ENCODE measurements around the gene THOC6.

THOC6 gene

DNA sequence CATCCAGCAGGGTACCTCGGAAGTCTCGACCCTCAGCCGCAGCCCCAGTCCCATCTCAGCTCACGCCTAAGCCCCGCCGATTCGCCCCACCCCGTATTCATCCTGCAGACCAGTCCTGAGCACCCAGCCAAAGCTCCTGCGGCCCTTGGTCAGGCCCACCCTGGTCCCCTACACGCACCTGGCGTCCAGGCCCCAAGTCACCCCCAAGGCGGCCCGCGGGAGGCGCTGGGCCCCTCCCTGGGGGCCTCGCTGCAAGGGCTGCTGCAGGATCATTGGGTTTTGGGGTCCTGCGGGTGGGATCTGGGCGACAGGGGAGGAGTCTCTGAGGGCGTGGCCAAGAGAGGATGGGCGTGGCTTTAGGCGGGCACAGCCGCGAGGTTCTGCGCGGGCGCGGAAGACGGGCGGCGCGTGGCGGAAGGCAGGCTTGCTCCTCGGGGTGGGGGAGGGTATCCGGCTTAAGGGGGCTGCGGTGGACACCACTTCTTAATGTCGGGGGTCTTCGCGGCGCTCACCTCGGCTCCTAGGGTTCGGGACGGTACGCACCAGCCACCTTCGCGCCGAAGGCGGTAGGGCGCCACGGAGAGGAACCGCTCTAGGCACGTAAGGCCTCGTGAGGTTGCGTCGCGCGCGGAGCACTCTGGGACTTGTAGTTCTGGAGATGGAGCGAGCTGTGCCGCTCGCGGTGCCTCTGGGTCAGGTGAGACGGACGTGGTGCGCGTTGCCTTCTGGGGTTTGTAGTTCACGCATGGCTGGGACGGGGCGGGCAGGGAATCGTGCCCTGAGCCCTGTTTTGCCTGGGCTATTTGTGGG, at the start of gene THOC6, which contains the start of gene HCFC1R1:
THOC6 (plus strand) TSS at position 367 of the 810 bp plus-strand sequence; CDS start at position 659, 292 bp downstream.
HCFC1R1 (minus strand) TSS at position 274 of the 810 bp plus-strand sequence; CDS start at position 273, 1 bp downstream.
- CTCF ChIA-PET = no interaction called here

DNA sequence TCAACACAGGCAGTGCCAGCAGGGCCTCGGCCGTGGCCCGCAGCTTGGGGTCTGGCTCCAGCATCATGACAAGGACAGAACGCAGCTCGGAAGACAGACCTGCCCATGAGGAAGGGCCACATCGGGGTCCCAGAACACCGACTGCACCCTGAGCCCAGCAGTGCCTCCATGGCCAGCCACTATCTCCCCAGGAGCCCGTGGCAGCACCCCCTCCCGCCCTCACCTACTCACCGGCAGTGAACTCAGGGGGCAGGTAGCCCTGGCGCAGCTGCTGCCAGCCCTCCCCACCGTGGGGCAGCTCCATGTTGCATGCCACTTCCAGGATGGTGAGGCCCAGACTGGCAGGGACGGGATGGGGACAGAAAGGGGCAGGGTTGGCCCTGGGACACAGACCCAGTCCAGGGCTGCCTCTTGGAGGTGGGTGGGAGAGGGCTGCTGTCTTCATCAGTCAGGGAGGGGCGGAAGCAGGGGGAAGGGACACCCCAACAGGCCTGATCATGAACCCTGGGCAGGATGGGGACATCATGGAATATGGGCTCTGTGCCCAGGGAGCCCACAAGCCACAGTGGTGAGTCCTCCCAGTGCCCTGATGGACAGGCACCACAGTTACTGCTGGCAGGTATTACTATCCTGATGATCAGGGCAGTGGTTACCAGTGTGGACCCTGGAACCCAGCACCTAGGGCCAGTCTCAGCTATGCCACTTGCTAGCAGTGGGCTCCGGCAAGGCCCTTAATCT, 49.3 kb upstream of the THOC6 start:
- DNase-seq (ENCODE audit: low spot score) = no peak
- ChIA-PET POLR2A (ENCODE audit: low non-redundant PET) (no interaction called here), CTCF (no interaction called here)
- TF ChIP-seq, protein P1, sequence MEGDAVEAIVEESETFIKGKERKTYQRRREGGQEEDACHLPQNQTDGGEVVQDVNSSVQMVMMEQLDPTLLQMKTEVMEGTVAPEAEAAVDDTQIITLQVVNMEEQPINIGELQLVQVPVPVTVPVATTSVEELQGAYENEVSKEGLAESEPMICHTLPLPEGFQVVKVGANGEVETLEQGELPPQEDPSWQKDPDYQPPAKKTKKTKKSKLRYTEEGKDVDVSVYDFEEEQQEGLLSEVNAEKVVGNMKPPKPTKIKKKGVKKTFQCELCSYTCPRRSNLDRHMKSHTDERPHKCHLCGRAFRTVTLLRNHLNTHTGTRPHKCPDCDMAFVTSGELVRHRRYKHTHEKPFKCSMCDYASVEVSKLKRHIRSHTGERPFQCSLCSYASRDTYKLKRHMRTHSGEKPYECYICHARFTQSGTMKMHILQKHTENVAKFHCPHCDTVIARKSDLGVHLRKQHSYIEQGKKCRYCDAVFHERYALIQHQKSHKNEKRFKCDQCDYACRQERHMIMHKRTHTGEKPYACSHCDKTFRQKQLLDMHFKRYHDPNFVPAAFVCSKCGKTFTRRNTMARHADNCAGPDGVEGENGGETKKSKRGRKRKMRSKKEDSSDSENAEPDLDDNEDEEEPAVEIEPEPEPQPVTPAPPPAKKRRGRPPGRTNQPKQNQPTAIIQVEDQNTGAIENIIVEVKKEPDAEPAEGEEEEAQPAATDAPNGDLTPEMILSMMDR (conservative IDR thresholded peaks at IDR 0.05; ENCODE audit: low read depth) = no peak
- peak overlapping the region; percentile 84 for H3K27ac ChIP-seq

More for the DNA sequence above, at the start of gene THOC6, which contains the start of gene HCFC1R1:
- TF ChIP-seq, protein P1 (conservative IDR thresholded peaks at IDR 0.05; ENCODE audit: low read depth) = no peak
- DNase-seq (ENCODE audit: low spot score) = peak; percentile 75
- H3K27ac ChIP-seq = peak within 1 kb of the TSS; percentile 99
- POLR2A ChIA-PET (ENCODE audit: low non-redundant PET) = interaction anchor here (0.9 to 5.0 kb wide), 3 partner anchors 13 to 19 kb away, joined by 5 to 49 read pairs (median 48); no protein-coding TSS in a partner anchor

DNA sequence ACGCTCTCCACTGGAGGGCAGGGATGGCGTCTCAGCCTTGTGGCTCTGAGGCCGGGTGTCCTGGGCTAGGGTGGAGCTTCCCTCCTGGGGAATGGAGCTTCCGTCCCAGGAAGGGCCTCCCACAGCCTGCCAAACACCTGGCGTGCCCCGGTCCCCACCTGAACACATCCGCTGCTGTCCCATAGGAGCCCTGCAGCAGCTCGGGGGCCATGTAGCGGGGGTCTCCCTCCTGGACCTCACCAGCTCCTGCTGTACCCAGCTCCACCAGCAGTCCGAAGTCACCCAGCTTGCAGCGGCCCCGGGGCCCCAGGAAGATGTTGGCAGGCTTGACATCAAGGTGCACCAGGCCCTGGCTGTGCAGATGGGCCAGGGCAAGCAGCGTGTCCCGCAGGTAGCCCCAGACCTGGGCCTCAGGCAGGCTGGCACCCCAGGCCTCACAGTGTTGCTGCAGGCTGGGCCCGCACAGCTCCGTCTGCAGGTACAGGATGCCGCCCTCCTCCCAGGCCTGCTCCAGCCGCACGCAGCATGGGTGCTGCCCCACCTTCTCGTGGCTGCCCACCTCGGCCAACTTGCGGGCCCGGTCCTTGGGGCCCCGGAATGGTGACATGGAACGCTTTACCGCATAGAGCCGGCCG, 48.6 kb upstream of the THOC6 start:
- POLR2A ChIA-PET (ENCODE audit: low non-redundant PET) = no interaction called here
- H3K27ac ChIP-seq = peak overlapping the region; percentile 84
- no peak for DNase-seq (ENCODE audit: low spot score)
- CTCF ChIA-PET = no interaction called here
- TF ChIP-seq, protein P1 (conservative IDR thresholded peaks at IDR 0.05; ENCODE audit: low read depth) = no peak

DNA sequence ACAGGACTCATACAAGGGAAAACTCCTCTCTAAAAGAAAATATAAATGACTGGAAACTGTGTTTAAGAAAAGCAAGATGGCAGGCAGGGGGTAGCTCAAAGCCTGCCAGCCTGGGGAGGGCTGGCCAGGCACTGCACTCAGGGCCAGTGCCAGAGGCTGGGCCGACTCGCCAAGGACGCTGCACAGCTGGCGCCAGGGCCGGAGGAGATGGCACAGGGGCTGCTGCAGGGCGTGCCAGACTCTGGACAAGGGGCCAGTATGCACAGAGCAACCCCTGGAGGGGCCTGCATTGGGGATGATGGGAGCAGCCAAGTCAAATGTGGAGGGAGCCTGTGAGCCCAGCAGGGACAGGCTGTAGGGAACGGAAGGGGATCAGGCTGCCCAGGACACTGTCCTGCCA, 47.6 kb upstream of the THOC6 start:
- DNase-seq (ENCODE audit: low spot score) = no peak
- peak overlapping the region; percentile 84 for H3K27ac ChIP-seq
- CTCF ChIA-PET = no interaction called here
- TF ChIP-seq, protein P1 (conservative IDR thresholded peaks at IDR 0.05; ENCODE audit: low read depth) = no peak
- POLR2A ChIA-PET (ENCODE audit: low non-redundant PET) = no interaction called here

DNA sequence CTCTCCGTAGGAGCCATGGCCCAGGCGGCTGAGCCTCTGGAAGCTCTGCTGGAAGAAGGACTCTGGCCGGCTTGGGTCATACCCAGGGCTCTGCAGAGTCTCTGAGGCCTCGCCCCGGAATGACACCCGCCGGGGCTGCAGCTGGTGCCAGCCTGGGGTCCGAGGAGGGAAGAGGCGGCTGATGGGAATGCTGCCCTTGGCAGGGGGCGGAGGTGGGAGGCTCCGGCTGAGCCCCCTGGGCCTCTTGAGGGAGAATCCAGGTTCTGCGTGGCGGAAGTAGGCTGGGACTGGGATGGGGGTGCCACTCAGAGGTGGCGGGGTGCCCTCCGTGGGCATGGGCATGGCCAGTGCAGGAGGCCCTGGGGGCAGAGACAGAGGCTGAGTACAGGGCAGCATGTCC, 47.2 kb upstream of the THOC6 start:
- POLR2A ChIA-PET (ENCODE audit: low non-redundant PET) = no interaction called here
- CTCF ChIA-PET = no interaction called here
- peak overlapping the region; percentile 84 for H3K27ac ChIP-seq
- no peak for DNase-seq (ENCODE audit: low spot score)
- TF ChIP-seq, protein P1 (conservative IDR thresholded peaks at IDR 0.05; ENCODE audit: low read depth) = no peak

DNA sequence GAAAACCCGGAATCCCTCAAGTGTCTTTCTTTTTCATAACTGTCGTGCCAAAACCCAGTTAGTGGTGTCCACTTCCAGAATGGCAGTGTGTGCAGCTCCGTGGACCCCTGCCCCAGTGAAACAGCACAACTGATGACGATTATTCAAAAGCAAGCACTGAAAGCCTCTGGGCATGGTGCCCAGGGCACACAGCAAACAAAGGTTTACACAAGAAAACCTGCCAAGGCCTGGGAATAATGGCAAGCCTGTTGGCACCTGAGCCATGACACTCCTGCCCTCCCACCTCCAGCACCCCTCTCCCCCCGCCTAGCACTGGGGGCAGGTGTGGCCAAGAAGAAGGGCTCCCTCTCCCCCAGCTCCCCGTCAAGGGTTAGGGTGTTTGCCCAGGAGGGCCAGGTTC, 46.4 kb upstream of the THOC6 start:
- ChIA-PET POLR2A (ENCODE audit: low non-redundant PET) (no interaction called here), CTCF (interaction anchor here (0.8 kb wide), 1 partner anchor 8 kb away, joined by 3 read pairs; no protein-coding TSS in a partner anchor)
- peak overlapping the region; percentile 84 for H3K27ac ChIP-seq
- TF ChIP-seq, protein P1 (conservative IDR thresholded peaks at IDR 0.05; ENCODE audit: low read depth) = no peak
- no peak for DNase-seq (ENCODE audit: low spot score)

Data from RWPE1 (cell line).